Measurements from ENCODE around the gene ZNF140. TPM values are rescaled to one million over a fixed set of nuclear protein-coding genes. Genes with fewer than 3 reads are reported as not detected.

The ZNF140 gene
- total RNA-seq, 6 experiments from 2014 or later, result 5.9 to 9.3 (median 6.9) TPM

DNA sequence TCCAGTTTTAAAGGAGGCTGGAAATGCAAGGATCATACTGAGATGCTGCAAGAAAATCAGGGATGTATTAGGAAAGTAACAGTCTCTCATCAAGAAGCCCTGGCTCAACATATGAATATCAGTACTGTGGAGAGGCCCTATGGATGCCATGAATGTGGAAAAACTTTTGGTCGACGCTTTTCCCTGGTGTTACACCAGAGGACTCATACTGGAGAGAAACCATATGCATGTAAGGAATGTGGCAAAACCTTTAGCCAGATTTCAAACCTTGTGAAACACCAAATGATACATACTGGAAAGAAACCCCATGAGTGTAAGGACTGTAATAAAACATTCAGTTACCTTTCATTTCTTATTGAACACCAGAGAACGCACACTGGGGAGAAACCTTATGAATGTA is 24.9 kb downstream of the ZNF140 start:
- intact Hi-C loops (cut with DNase I), result no loop called here
- 71% methylated on average over 1 of the region's 3 CpGs for WGBS (ENCODE audit: insufficient coverage, low coverage, low lambda C conversion rate, missing lambda C conversion rate)
- Histone ChIP-seq H3K27me3 (no peaks in the 10 kb centered on the region), H3K9me3 (peaks cover 4 to 90% (median 59%) of the 10 kb centered on the region in 4 donors), H3K4me3 (no peak overlapping the region), H3K36me3 (peaks cover 0 to 44% (median 16%) of the 10 kb centered on the region in 4 donors), H3K4me1 (no peaks in the 10 kb centered on the region), H3K27ac (no peak overlapping the region)
- no peak for TF ChIP-seq POLR2A (IDR thresholded peaks at IDR 0.05)
- TF ChIP-seq, protein P1, sequence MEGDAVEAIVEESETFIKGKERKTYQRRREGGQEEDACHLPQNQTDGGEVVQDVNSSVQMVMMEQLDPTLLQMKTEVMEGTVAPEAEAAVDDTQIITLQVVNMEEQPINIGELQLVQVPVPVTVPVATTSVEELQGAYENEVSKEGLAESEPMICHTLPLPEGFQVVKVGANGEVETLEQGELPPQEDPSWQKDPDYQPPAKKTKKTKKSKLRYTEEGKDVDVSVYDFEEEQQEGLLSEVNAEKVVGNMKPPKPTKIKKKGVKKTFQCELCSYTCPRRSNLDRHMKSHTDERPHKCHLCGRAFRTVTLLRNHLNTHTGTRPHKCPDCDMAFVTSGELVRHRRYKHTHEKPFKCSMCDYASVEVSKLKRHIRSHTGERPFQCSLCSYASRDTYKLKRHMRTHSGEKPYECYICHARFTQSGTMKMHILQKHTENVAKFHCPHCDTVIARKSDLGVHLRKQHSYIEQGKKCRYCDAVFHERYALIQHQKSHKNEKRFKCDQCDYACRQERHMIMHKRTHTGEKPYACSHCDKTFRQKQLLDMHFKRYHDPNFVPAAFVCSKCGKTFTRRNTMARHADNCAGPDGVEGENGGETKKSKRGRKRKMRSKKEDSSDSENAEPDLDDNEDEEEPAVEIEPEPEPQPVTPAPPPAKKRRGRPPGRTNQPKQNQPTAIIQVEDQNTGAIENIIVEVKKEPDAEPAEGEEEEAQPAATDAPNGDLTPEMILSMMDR (IDR thresholded peaks at IDR 0.05), result no peak
- ATAC-seq (no peak), DNase-seq (no peak)

DNA sequence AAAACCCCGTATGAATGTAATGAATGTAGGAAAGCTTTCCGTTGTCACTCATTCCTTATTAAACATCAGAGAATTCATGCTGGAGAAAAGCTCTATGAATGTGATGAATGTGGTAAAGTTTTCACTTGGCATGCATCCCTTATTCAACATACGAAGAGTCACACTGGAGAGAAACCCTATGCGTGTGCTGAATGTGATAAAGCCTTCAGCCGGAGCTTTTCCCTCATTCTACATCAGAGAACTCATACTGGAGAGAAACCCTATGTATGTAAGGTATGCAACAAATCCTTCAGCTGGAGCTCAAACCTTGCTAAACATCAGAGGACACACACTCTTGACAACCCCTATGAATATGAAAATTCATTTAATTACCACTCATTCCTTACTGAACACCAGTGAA is 25.5 kb downstream of the ZNF140 start:
- intact Hi-C loops (cut with DNase I), result no loop called here
- DNase-seq (no peak), ATAC-seq (no peak)
- 90% methylated on average over 4 of the region's 5 CpGs for WGBS (ENCODE audit: insufficient coverage, low coverage, low lambda C conversion rate, missing lambda C conversion rate)
- H3K27ac ChIP-seq, result no peak overlapping the region
- no peaks in the 10 kb centered on the region for H3K27me3 ChIP-seq
- peaks cover 4 to 90% (median 60%) of the 10 kb centered on the region in 4 donors for H3K9me3 ChIP-seq
- no peak overlapping the region for H3K4me3 ChIP-seq
- H3K4me1 ChIP-seq, result no peaks in the 10 kb centered on the region
- H3K36me3 ChIP-seq, result peaks cover 0 to 38% (median 14%) of the 10 kb centered on the region in 4 donors
- no peak for TF ChIP-seq POLR2A (IDR thresholded peaks at IDR 0.05)
- TF ChIP-seq, protein P1 (IDR thresholded peaks at IDR 0.05), result no peak

DNA sequence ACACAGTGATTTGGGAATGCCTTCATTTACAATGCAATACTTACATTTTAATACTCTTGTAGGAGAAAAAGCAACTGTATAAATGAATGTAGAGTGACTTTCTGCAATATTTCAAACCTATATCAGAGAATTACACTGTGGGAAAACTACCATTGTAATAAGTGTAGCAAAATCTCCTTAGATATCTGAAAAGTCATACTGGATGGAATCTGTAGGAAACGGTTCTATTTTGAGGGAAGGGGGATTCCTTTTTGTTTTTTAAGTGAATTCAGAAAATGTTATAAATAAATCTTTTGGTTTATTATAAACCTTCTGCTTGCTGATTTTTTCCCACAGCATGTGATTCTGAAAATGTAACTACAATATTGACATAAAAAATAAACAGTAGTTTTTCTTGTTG is 26.4 kb downstream of the ZNF140 start:
- peaks cover 3 to 89% (median 60%) of the 10 kb centered on the region in 4 donors for H3K9me3 ChIP-seq
- peaks cover 0 to 35% (median 13%) of the 10 kb centered on the region in 4 donors for H3K36me3 ChIP-seq
- intact Hi-C loops (cut with DNase I), result no loop called here
- H3K27ac ChIP-seq, result no peak overlapping the region
- TF ChIP-seq, protein P1 (IDR thresholded peaks at IDR 0.05), result no peak
- no peak for TF ChIP-seq POLR2A (IDR thresholded peaks at IDR 0.05)
- no peak for ATAC-seq
- 100% methylated on average over 1 of the region's 1 CpG for WGBS (ENCODE audit: insufficient coverage, low coverage, low lambda C conversion rate, missing lambda C conversion rate)
- no peaks in the 10 kb centered on the region for H3K27me3 ChIP-seq
- no peak for DNase-seq
- no peak overlapping the region for H3K4me3 ChIP-seq
- H3K4me1 ChIP-seq, result no peaks in the 10 kb centered on the region

DNA sequence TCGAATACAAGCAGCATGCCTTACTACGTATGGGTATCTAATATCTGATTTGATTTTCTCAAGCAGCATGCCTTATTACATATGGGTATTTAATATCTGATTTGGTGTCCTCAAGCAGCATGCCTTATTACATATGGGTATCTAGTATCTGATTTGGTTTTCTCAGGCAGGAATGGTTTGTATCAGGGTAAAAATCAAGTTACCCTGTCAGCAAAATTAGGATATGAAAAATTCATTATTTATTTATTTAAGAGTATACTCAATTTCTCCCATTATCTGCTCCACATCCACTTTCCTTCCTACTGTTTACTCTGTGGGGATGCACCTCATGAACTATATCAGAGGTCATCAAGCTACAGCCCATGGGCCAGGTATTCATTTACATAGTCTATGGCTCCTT is 27.4 kb downstream of the ZNF140 start:
- H3K9me3 ChIP-seq, result peaks cover 0 to 84% (median 60%) of the 10 kb centered on the region in 4 donors
- WGBS (ENCODE audit: insufficient coverage, low coverage, low lambda C conversion rate, missing lambda C conversion rate), result 91% methylated on average over 2 of the region's 2 CpGs
- H3K4me1 ChIP-seq, result no peaks in the 10 kb centered on the region
- no peak overlapping the region for H3K27ac ChIP-seq
- DNase-seq (no peak), ATAC-seq (no peak)
- no peak overlapping the region for H3K4me3 ChIP-seq
- TF ChIP-seq POLR2A (IDR thresholded peaks at IDR 0.05), result no peak
- TF ChIP-seq, protein P1 (IDR thresholded peaks at IDR 0.05), result no peak
- H3K36me3 ChIP-seq, result peaks cover 0 to 32% (median 11%) of the 10 kb centered on the region in 4 donors
- no peaks in the 10 kb centered on the region for H3K27me3 ChIP-seq
- intact Hi-C loops (cut with DNase I), result no loop called here
